ENCODE results near the gene P2RY4.
A peak's percentile ranks its signal among the peaks of the same experiment; 100 is the strongest.
"Not testable (repeated sequence)": the region's sequence is repeated elsewhere in the genome, so short reads cannot be mapped to it uniquely, and the experiment has no call there.

P2RY4 gene

GRCh38 chrX:70260104-70260503 is at the start of gene P2RY4:
TSS of gene P2RY4 (minus strand) at chrX:70260204. CDS start at chrX:70259624, 580 bp downstream.
- Histone ChIP-seq H3K4me3 (ENCODE audit: low read depth, low read length) (no peak within 1 kb of the TSS), H2AFZ (ENCODE audit: low read length, unreplicated experiment) (no peak within 1 kb of the TSS), H3K36me3 (ENCODE audit: insufficient read depth, low read length) (no peaks in the 10 kb centered on the region), H3K79me2 (ENCODE audit: control insufficient read depth, insufficient read depth, low read length, unreplicated experiment) (no peaks in the 10 kb centered on the region), H3K27ac (ENCODE audit: low read depth, low read length) (no peak within 1 kb of the TSS), H3K4me1 (ENCODE audit: control insufficient read depth, insufficient read depth, low read length, unreplicated experiment) (no peaks in the 10 kb centered on the region), H3K27me3 (ENCODE audit: insufficient read depth, low read length) (no peaks in the 10 kb centered on the region)

GRCh38 chrX:70301716-70302115 is 41.7 kb upstream of the P2RY4 start:
- Histone ChIP-seq H3K36me3 (ENCODE audit: insufficient read depth, low read length) (no peaks in the 10 kb centered on the region), H3K79me2 (ENCODE audit: control insufficient read depth, insufficient read depth, low read length, unreplicated experiment) (peaks cover 40% of the 10 kb centered on the region), H3K4me1 (ENCODE audit: control insufficient read depth, insufficient read depth, low read length, unreplicated experiment) (peaks cover 5% of the 10 kb centered on the region), H2AFZ (ENCODE audit: low read length, unreplicated experiment) (no peak overlapping the region), H3K27ac (ENCODE audit: low read depth, low read length) (peak overlapping the region; percentile 72), H3K27me3 (ENCODE audit: insufficient read depth, low read length) (no peaks in the 10 kb centered on the region), H3K4me3 (ENCODE audit: low read depth, low read length) (no peak overlapping the region)

GRCh38 chrX:70293621-70294020 is 33.6 kb upstream of the P2RY4 start:
- peaks cover 22% of the 10 kb centered on the region for H3K4me1 ChIP-seq (ENCODE audit: control insufficient read depth, insufficient read depth, low read length, unreplicated experiment)
- H3K27me3 ChIP-seq (ENCODE audit: insufficient read depth, low read length): no peaks in the 10 kb centered on the region
- no peak overlapping the region for H3K27ac ChIP-seq (ENCODE audit: low read depth, low read length)
- H3K4me3 ChIP-seq (ENCODE audit: low read depth, low read length): peak overlapping the region; percentile 97; the same call in 1 of the 2 replicates
- no peaks in the 10 kb centered on the region for H3K36me3 ChIP-seq (ENCODE audit: insufficient read depth, low read length)
- H3K79me2 ChIP-seq (ENCODE audit: control insufficient read depth, insufficient read depth, low read length, unreplicated experiment): peaks cover 72% of the 10 kb centered on the region
- no peak overlapping the region for H2AFZ ChIP-seq (ENCODE audit: low read length, unreplicated experiment)

- no peaks in the 10 kb centered on the region for H3K27me3 ChIP-seq (ENCODE audit: insufficient read depth, low read length)
- H3K36me3 ChIP-seq (ENCODE audit: insufficient read depth, low read length): no peaks in the 10 kb centered on the region
- no peak overlapping the region for H3K27ac ChIP-seq (ENCODE audit: low read depth, low read length)
- H3K4me3 ChIP-seq (ENCODE audit: low read depth, low read length): peak overlapping the region; percentile 97
- no peak overlapping the region for H2AFZ ChIP-seq (ENCODE audit: low read length, unreplicated experiment)
- peaks cover 67% of the 10 kb centered on the region for H3K79me2 ChIP-seq (ENCODE audit: control insufficient read depth, insufficient read depth, low read length, unreplicated experiment)
- peaks cover 22% of the 10 kb centered on the region for H3K4me1 ChIP-seq (ENCODE audit: control insufficient read depth, insufficient read depth, low read length, unreplicated experiment)
Observed at GRCh38 chrX:70292788-70293187, 32.8 kb upstream of the P2RY4 start.

GRCh38 chrX:70289793-70290770 is 30.1 kb upstream of the P2RY4 start, which contains the start of the genes KIF4A and PDZD11:
TSS of gene KIF4A (plus strand) at chrX:70290104. CDS start at chrX:70290459, 355 bp downstream.
TSS of gene PDZD11 (minus strand) at chrX:70289927. CDS start at chrX:70289341, 586 bp downstream.
- peaks cover 51% of the 10 kb centered on the region for H3K79me2 ChIP-seq (ENCODE audit: control insufficient read depth, insufficient read depth, low read length, unreplicated experiment)
- H2AFZ ChIP-seq (ENCODE audit: low read length, unreplicated experiment): peak within 1 kb of the TSS; percentile 82
- no peaks in the 10 kb centered on the region for H3K27me3 ChIP-seq (ENCODE audit: insufficient read depth, low read length)
- H3K4me3 ChIP-seq (ENCODE audit: low read depth, low read length): peak within 1 kb of the TSS; percentile 97
- H3K4me1 ChIP-seq (ENCODE audit: control insufficient read depth, insufficient read depth, low read length, unreplicated experiment): peaks cover 22% of the 10 kb centered on the region
- H3K27ac ChIP-seq (ENCODE audit: low read depth, low read length): peak within 1 kb of the TSS; percentile 22; the same call in 1 of the 2 replicates
- H3K36me3 ChIP-seq (ENCODE audit: insufficient read depth, low read length): 0 out of 2 replicates have a peak, but pooled peaks cover under 1% of the 10 kb centered on the region

GRCh38 chrX:70289168-70289792 is 29.3 kb upstream of the P2RY4 start:
- Histone ChIP-seq H3K36me3 (ENCODE audit: insufficient read depth, low read length) (0 out of 2 replicates have a peak, but pooled peaks cover 4% of the 10 kb centered on the region), H3K27me3 (ENCODE audit: insufficient read depth, low read length) (no peaks in the 10 kb centered on the region), H3K27ac (ENCODE audit: low read depth, low read length) (no peak overlapping the region), H3K4me1 (ENCODE audit: control insufficient read depth, insufficient read depth, low read length, unreplicated experiment) (peaks cover 22% of the 10 kb centered on the region), H3K79me2 (ENCODE audit: control insufficient read depth, insufficient read depth, low read length, unreplicated experiment) (peaks cover 44% of the 10 kb centered on the region), H2AFZ (ENCODE audit: low read length, unreplicated experiment) (peak overlapping the region; percentile 82), H3K4me3 (ENCODE audit: low read depth, low read length) (peak overlapping the region; percentile 97)

- Histone ChIP-seq H3K4me1 (ENCODE audit: control insufficient read depth, insufficient read depth, low read length, unreplicated experiment) (no peaks in the 10 kb centered on the region), H2AFZ (ENCODE audit: low read length, unreplicated experiment) (no peak within 1 kb of the TSS), H3K79me2 (ENCODE audit: control insufficient read depth, insufficient read depth, low read length, unreplicated experiment) (no peaks in the 10 kb centered on the region), H3K36me3 (ENCODE audit: insufficient read depth, low read length) (0 out of 2 replicates have a peak, but pooled peaks cover 4% of the 10 kb centered on the region), H3K27ac (ENCODE audit: low read depth, low read length) (no peak within 1 kb of the TSS), H3K27me3 (ENCODE audit: insufficient read depth, low read length) (no peaks in the 10 kb centered on the region), H3K4me3 (ENCODE audit: low read depth, low read length) (no peak within 1 kb of the TSS)
Observed at GRCh38 chrX:70281951-70282350, 21.9 kb upstream of the P2RY4 start, which contains the start of gene RAB41. TSS of gene RAB41 (plus strand) at chrX:70282172. CDS start at chrX:70282218, 46 bp downstream.

- Histone ChIP-seq H3K36me3 (ENCODE audit: insufficient read depth, low read length) (0 out of 2 replicates have a peak, but pooled peaks cover 4% of the 10 kb centered on the region), H3K4me1 (ENCODE audit: control insufficient read depth, insufficient read depth, low read length, unreplicated experiment) (no peaks in the 10 kb centered on the region), H3K79me2 (ENCODE audit: control insufficient read depth, insufficient read depth, low read length, unreplicated experiment) (no peaks in the 10 kb centered on the region), H3K4me3 (ENCODE audit: low read depth, low read length) (no peak overlapping the region), H2AFZ (ENCODE audit: low read length, unreplicated experiment) (no peak overlapping the region), H3K27me3 (ENCODE audit: insufficient read depth, low read length) (no peaks in the 10 kb centered on the region), H3K27ac (ENCODE audit: low read depth, low read length) (no peak overlapping the region)
Observed at GRCh38 chrX:70280573-70280972, 20.6 kb upstream of the P2RY4 start.

- no peak overlapping the region for H3K27ac ChIP-seq (ENCODE audit: low read depth, low read length)
- H3K36me3 ChIP-seq (ENCODE audit: insufficient read depth, low read length): no peaks in the 10 kb centered on the region
- no peaks in the 10 kb centered on the region for H3K27me3 ChIP-seq (ENCODE audit: insufficient read depth, low read length)
- no peaks in the 10 kb centered on the region for H3K79me2 ChIP-seq (ENCODE audit: control insufficient read depth, insufficient read depth, low read length, unreplicated experiment)
- H3K4me3 ChIP-seq (ENCODE audit: low read depth, low read length): no peak overlapping the region
- H2AFZ ChIP-seq (ENCODE audit: low read length, unreplicated experiment): no peak overlapping the region
- H3K4me1 ChIP-seq (ENCODE audit: control insufficient read depth, insufficient read depth, low read length, unreplicated experiment): no peaks in the 10 kb centered on the region
Observed at GRCh38 chrX:70279081-70279480, 19.1 kb upstream of the P2RY4 start.

GRCh38 chrX:70274029-70274428 is 14.0 kb upstream of the P2RY4 start:
- H3K27me3 ChIP-seq (ENCODE audit: insufficient read depth, low read length); H3K4me1 ChIP-seq (ENCODE audit: control insufficient read depth, insufficient read depth, low read length, unreplicated experiment); H3K36me3 ChIP-seq (ENCODE audit: insufficient read depth, low read length); H3K27ac ChIP-seq (ENCODE audit: low read depth, low read length); H2AFZ ChIP-seq (ENCODE audit: low read length, unreplicated experiment); H3K79me2 ChIP-seq (ENCODE audit: control insufficient read depth, insufficient read depth, low read length, unreplicated experiment); H3K4me3 ChIP-seq (ENCODE audit: low read depth, low read length): not testable (repeated sequence)
